HUES6 (cell line): ENCODE measurements around the gene PGS1.
A peak's percentile ranks its signal among the peaks of the same experiment; 100 is the strongest.

Source experiments
- H3K27ac ChIP-seq: 2 replicates; pipeline ENCODE4 v1.7.0; 2013; ENCODE audit warnings: low read depth, mild to moderate bottlenecking, low read length, inconsistent platforms
- H3K27me3 ChIP-seq: 2 replicates; pipeline ENCODE4 v1.6.1; 2013; ENCODE audit warnings: low read length; ENCODE audit not compliant: control insufficient read depth, insufficient read depth
- H3K36me3 ChIP-seq: 2 replicates; pipeline ENCODE4 v1.6.1; 2013; ENCODE audit warnings: low read length; ENCODE audit not compliant: control insufficient read depth, insufficient read depth
- H3K4me1 ChIP-seq: 2 replicates; pipeline ENCODE4 v1.6.1; 2013; ENCODE audit warnings: low read length; ENCODE audit not compliant: control insufficient read depth, insufficient read depth
- H3K4me3 ChIP-seq: 2 replicates; pipeline ENCODE4 v1.5.1; 2013; ENCODE audit warnings: low read depth, low read length
- H3K9ac ChIP-seq: one replicate; pipeline ENCODE4 v1.6.1; 2013; ENCODE audit warnings: mild to moderate bottlenecking, low read length
- H3K9me3 ChIP-seq: 2 replicates; pipeline ENCODE4 v1.6.1; 2013; ENCODE audit warnings: low read depth, low read length; ENCODE audit not compliant: control insufficient read depth, insufficient read depth

The PGS1 gene

DNA sequence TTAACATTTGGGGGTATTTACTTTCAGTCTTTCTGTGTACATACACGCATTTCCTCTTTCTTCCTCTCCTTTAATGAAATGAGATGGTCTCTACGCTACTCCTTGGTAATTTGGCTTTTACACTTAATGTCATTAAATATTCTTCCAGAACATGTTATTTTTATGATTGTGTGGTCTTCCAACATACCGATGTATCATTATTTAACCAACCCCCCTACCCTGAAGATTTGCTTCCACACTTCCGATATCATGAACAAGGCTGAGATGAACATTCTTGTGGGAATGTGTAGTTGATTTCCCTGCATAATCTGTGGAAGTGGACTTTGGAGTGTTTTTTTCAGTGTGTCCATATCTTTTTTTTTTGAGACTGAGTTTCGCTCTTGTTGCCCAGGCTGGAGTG is 2.3 kb upstream of the PGS1 start:
- Histone ChIP-seq H3K27me3 (no peaks in the 10 kb centered on the region), H3K4me3 (no peak overlapping the region), H3K9ac (no peak overlapping the region), H3K27ac (no peak overlapping the region), H3K4me1 (peaks cover 44% of the 10 kb centered on the region), H3K9me3 (no peaks in the 10 kb centered on the region), H3K36me3 (no peaks in the 10 kb centered on the region)

DNA sequence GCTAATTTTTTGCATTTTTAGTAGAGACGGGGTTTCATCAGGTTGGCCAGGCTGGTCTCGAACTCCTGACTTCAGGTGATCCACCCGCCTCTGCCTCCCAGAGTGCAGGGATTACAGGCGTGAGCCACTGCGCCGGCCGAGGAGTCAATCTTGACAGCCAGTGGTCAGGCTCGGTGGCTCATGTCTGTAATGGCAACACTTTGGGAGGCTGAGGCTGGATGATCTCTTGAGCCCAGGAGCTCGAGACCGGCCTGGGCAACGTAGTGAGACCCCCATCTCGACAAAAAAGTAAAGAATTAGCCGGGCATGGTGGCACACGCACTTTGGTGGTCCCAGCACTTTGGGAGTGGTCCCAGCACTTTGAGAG is 608 bp upstream of the PGS1 start:
- H3K4me1 ChIP-seq: peaks cover 47% of the 10 kb centered on the region
- no peaks in the 10 kb centered on the region for H3K36me3 ChIP-seq
- peak overlapping the region; percentile 94 for H3K4me3 ChIP-seq
- no peaks in the 10 kb centered on the region for H3K9me3 ChIP-seq
- H3K27me3 ChIP-seq: no peaks in the 10 kb centered on the region
- no peak overlapping the region for H3K27ac ChIP-seq
- H3K9ac ChIP-seq: no peak overlapping the region

DNA sequence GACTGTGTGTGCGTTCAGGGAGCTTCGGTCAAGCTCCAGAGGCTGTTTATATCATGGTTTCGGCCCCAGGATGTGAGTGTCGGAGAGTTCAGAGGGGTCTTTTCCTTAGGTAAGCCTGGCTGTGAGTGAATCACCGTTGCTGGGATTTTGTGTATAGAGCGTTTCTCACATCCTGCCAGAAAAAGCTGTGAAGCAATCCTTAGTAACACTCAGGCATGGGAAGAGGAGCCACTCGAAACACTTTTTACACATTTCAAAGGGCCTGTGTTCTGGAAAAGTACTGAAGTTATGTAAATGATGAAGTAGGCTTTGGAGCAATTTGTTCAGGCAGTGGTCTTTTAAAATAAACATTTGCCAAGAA is 662 bp downstream of the PGS1 start:
- Histone ChIP-seq H3K4me3 (peak overlapping the region; percentile 94), H3K27ac (peak overlapping the region; percentile 84), H3K36me3 (no peaks in the 10 kb centered on the region), H3K9ac (peak overlapping the region; percentile 88), H3K4me1 (peaks cover 49% of the 10 kb centered on the region), H3K9me3 (no peaks in the 10 kb centered on the region), H3K27me3 (no peaks in the 10 kb centered on the region)

DNA sequence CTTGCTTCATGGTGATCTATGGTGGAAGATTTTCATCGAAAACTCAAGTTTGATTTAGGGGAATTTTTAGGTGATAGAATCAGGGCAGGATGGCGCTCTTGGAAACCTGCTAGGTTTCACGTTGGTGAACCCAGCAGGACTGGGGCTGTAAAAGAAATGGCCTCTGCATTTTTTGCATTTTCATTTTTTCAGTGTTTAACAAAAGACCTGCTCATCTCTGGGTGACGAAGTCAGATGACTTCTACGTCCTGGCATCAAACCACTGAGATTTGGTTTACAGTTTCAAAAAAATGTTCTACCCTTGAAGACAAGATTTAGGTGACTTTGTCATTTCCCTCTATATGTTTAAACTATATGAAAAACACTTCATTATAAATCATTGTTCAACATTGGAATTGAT is 1.9 kb downstream of the PGS1 start:
- no peaks in the 10 kb centered on the region for H3K27me3 ChIP-seq
- H3K9ac ChIP-seq: no peak overlapping the region
- no peaks in the 10 kb centered on the region for H3K9me3 ChIP-seq
- H3K4me1 ChIP-seq: peaks cover 43% of the 10 kb centered on the region
- H3K27ac ChIP-seq: no peak overlapping the region
- H3K36me3 ChIP-seq: peaks cover 3% of the 10 kb centered on the region; the same call in 1 of the 2 replicates
- H3K4me3 ChIP-seq: no peak overlapping the region

DNA sequence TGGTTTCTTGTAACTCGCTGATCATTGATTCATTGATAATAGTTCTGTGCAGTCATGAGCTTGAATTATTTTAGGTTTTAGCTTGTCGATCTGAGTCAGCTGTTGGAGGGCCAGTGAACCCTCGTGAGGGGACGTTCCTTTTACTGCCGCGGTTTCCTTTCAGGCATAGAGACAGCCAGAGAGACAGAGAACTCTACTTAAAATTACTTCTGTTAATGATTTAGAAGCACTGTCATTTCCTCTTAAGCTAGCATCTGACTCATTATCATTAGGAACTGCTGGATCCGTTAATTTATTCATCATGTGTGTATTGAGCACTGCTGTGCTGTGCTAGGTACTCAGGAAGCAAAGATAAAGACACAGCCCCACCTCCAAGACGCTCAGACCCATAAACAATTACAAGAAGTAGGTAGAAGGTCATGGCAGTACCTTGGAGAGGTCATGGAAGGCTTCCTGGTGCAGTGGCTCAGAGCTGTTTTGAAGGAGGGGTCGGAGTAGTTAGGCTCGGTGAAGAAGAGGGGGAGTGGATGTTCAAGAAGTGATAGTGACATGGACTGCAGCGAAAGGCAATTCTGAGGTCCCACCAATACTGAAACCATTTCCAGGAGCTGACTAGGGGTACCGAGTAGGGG is 3.3 kb downstream of the PGS1 start:
- no peak overlapping the region; the same call in 1 of the 2 replicates for H3K27ac ChIP-seq
- no peaks in the 10 kb centered on the region for H3K27me3 ChIP-seq
- H3K4me3 ChIP-seq: peak overlapping the region; percentile 30
- peak overlapping the region; percentile 29 for H3K9ac ChIP-seq
- H3K4me1 ChIP-seq: peaks cover 52% of the 10 kb centered on the region
- H3K36me3 ChIP-seq: peaks cover 3% of the 10 kb centered on the region; the same call in 1 of the 2 replicates
- no peaks in the 10 kb centered on the region for H3K9me3 ChIP-seq

DNA sequence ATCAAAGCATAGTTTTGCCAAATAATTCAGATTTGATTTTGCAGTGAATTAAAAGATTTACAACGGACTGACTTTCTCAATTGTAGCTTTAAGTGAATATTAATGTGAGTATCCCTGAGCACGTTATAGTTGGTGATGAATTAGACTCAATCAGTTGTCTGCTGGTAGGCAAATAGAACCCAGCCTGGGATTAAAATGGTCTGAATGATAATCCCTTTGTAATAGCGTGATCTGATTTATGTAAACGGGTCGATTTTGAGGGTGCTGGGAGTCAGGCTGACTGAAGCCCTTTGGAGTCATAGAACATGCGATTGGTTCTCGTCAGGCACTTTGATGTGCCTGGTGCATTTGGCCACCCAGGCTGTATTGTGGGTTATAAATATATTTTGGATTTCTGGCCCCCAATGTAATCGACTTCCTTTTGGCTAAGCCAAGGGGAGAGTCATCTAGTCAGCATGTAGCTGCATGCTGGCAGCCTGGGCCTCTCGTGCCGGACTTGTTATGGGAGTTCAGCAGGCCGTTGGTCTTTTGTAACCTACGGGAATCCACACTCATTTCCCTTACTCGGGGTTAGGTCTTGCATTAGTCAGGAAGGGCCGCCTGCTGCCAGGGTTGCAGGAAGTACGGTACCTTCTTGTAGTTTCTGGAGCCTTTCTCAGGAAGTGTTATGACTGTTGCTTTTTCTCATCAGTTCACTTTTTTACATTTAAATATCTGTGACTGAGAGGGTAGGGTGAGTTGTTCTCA is 5.4 kb downstream of the PGS1 start:
- Histone ChIP-seq H3K9me3 (no peaks in the 10 kb centered on the region), H3K9ac (no peak overlapping the region), H3K36me3 (peaks cover 3% of the 10 kb centered on the region; the same call in 1 of the 2 replicates), H3K27ac (no peak overlapping the region; the same call in 1 of the 2 replicates), H3K4me1 (peaks cover 59% of the 10 kb centered on the region), H3K27me3 (no peaks in the 10 kb centered on the region), H3K4me3 (no peak overlapping the region)

DNA sequence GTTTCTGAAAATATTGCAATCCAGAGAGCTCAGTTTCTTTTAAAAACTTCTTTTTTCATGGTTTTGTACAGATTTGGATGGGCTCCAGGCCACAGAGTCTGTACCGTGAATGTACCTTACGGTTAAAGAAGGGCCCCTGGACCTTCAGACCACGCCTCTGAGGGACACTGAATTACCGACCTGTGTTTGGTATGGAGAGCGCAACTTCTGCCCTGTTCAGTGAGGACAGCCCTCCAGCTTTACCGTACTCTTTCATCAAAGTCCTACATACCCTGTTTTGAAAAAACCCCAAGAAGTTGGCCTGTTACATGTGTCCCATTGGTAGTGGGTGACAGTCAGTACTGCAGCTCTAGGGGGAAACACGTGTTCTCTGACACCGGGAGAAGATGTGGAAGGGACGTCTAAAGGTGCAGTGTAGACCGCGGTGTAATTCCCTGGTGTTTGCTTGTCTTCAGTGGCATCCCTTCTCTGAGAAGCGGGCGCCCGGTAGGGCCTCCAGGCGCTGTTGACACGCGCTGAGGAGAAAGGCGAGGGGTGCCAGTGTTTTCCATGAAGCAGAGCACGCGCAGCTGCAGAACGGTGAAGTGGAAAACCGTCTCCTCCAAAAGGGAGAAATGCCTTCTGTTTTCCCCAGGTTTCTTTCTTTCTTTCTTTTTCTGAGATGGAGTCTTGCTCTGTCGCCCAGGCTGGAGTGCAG is 6.2 kb downstream of the PGS1 start:
- H3K4me3 ChIP-seq: no peak overlapping the region
- no peaks in the 10 kb centered on the region for H3K27me3 ChIP-seq
- no peak overlapping the region for H3K9ac ChIP-seq

DNA sequence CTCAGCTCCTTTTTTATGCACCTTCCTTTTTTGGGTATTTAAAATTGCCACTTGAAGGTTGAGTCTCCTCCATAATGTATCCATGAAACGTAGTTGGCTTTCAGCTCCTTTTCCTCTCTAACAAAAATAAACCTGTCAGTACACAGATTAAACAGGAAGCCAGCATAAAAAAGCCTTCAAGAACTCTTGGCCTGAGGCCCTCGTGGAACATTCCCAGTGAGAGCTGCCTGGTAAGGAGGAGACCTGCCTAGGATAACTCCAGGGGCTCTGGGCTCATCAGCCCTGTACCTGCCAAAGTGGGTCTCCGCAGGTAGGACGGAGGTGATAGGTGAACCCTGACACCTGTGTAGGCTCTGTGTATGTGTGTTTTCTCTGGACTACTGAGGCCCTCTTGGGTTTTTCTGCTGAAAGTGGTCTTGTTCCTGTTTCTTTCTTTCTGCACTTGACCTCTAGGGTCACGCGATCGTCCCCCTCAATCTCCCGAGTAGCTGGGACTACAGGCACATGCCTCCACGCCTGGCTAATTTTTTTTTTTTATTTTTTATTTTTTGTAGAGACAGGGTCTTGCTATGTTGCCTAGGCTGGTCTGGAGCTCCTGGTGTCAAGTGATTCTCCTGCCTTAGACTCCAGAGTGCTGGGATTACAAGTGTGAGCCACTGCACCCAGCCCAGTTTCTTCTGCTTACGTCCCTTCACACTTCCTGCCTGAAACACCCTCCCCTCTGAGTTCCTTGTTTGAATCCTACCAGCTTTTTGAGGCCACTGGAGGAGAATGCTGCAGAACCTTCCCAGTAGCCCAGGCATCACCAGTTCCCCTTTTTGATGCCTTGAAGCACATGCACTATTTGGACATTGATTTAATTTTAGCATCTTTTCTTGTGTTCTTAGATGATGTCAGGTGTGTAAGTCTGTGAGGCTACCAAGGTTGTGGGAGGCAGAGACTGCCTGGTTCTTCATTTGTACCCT is 9.8 kb downstream of the PGS1 start:
- Histone ChIP-seq H3K27ac (no peak overlapping the region), H3K4me1 (peaks cover 43% of the 10 kb centered on the region), H3K27me3 (no peaks in the 10 kb centered on the region), H3K9me3 (no peaks in the 10 kb centered on the region), H3K36me3 (peaks cover 11% of the 10 kb centered on the region), H3K4me3 (no peak overlapping the region), H3K9ac (no peak overlapping the region)

More for the DNA sequence above, 6.2 kb downstream of the PGS1 start:
- Histone ChIP-seq H3K36me3 (peaks cover 3% of the 10 kb centered on the region; the same call in 1 of the 2 replicates), H3K9me3 (no peaks in the 10 kb centered on the region), H3K4me1 (peaks cover 59% of the 10 kb centered on the region), H3K27ac (no peak overlapping the region; the same call in 1 of the 2 replicates)

DNA sequence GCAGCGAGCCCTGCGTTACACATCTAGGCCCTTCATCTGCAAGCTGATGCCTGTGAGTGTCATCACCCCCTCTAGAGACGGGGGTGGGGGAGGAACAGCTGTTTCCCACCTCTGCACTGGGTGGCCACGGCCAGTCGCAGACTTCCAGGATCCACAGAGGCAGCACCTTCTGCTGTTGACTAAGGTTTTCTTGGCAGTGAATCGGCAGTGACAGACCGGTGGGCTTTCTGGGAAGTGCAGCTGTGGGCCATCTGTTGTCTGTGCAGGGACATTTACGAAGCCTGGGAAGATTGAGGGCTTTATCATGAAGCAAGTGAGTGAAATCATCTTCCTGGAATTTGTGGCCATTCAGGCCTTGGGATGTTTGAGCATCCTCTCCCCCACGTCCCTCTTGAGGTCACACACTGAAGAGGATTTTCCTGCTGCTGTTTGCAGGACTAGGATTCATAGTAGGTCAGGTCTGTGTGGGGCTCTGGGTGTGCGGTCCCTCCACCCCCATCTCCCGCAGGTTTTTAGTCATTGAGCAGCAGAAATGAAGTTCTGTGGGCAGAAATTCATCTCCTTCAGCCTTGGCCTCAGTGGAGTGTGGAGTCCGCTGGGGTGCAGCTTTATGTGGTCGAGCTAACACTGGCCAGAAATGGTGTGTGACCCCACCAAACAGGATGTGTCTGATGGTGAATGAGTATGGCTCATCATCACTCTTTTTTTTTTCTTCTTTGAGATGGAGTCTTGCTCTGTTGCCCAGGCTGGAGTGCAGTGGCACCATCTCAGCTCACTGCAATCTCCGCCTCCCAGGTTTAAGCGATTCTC is 12.0 kb downstream of the PGS1 start:
- H3K4me3 ChIP-seq: no peak overlapping the region
- H3K27me3 ChIP-seq: no peaks in the 10 kb centered on the region
- H3K4me1 ChIP-seq: peaks cover 29% of the 10 kb centered on the region
- no peak overlapping the region for H3K9ac ChIP-seq
- H3K36me3 ChIP-seq: peaks cover 25% of the 10 kb centered on the region
- 0 out of 2 replicates have a peak overlapping the region, but pooled peaks have one; percentile 2 for H3K27ac ChIP-seq
- H3K9me3 ChIP-seq: no peaks in the 10 kb centered on the region

DNA sequence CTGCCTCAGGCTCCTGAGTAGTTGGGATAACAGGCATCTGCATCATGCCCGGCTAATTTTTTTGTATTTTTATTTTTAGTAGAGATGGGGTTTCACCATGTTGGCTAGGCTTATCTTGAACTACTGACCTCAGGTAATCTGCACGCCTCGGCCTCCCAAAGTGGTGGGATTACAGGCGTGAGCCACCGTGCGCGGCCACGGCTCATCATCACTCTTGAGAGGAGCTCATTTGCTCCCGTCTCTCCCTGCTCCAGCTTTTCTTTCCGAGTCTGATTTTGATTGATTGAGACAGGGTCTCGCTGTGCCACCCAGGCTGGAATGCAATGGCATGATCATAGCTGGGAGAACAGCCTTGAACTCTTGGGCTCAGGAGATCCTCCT is 12.6 kb downstream of the PGS1 start:
- H3K36me3 ChIP-seq: peaks cover 31% of the 10 kb centered on the region
- no peak overlapping the region for H3K9ac ChIP-seq
- H3K4me1 ChIP-seq: peaks cover 23% of the 10 kb centered on the region
- no peak overlapping the region for H3K4me3 ChIP-seq
- H3K27me3 ChIP-seq: no peaks in the 10 kb centered on the region
- no peak overlapping the region for H3K27ac ChIP-seq
- no peaks in the 10 kb centered on the region for H3K9me3 ChIP-seq
